Brain microvascular endothelial cell (primary cell): ENCODE data around the gene NGEF.
A peak's percentile ranks its signal among the peaks of the same experiment; 100 is the strongest.

Experiments used
- DNase-seq: peaks from one replicate; pipeline ENCODE4 v3.0.0-alpha.2; 2020
- H3K27ac ChIP-seq: fragments of 250-450 bp; sonication (Bioruptor Pico); 2 replicates; pipeline ENCODE4 v1.5.1; 2020; ENCODE audit warnings: mild to moderate bottlenecking, moderate library complexity
- H3K27me3 ChIP-seq: fragments of 250-450 bp; sonication (Bioruptor Pico); replicated peaks from 2 replicates; pipeline ENCODE4 v1.5.1; 2020; ENCODE audit warnings: mild to moderate bottlenecking
- H3K36me3 ChIP-seq: fragments of 250-450 bp; sonication (Bioruptor Pico); replicated peaks from 2 replicates; pipeline ENCODE4 v1.5.1; 2020; ENCODE audit warnings: mild to moderate bottlenecking
- H3K4me3 ChIP-seq: 2 replicates; pipeline ENCODE4 v1.5.1; 2011; ENCODE audit warnings: low read depth, mild to moderate bottlenecking, control low read depth, low read length, moderate library complexity
- in situ Hi-C: cut with HindIII; loops from 2 replicates; pipeline ENCODE4 v1.10.0; 2017; ENCODE audit warnings: low sequenced_read_pairs, low pct_ligation_motif_present
- TF ChIP-seq, protein P1 (sequence below): IDR thresholded peaks from 2 replicates; pipeline ENCODE4 v1.5.1; 2011; ENCODE audit warnings: low read depth, mild to moderate bottlenecking, moderate library complexity, low read length, control low read depth, inconsistent platforms; ENCODE audit errors: missing control alignments

Gene NGEF

DNA sequence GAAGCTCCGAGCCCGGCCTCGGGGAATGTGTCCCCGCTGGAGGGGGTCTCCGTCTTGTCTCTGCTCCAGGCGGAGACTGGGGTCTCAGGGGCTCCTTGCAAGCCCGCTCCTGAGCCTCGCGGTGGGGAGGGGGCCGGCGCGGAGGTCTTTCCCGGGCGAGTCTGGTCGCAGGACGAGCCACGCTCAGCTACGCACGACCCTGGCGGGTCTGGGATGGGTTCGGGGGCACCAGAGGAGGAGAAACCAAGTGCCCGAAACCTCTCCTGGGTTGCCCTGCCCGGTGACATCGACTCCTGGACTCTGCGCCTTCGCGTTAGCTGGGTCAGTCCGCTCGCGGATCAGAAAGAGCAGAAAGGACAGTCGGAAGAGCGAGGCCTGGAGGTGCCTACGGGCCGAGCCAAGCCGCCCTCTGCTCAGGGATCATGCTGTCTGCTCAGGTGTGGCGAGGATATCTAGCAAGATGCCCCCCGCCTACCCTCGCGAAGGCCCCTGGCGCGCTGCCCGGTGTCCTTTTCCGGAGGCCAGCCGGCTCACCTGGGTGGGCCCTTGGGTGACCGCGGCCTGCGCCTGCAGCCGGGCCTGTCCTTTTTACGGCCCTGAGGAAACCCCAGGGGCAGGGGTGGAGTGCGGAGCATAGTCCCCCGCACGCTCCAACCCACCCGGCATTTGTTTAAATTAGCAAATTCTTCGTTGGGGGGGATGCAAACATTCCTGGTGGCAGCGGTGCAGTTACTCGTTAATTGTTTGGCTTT lies 84.3 kb downstream of the NGEF start:
- TF ChIP-seq, protein P1, sequence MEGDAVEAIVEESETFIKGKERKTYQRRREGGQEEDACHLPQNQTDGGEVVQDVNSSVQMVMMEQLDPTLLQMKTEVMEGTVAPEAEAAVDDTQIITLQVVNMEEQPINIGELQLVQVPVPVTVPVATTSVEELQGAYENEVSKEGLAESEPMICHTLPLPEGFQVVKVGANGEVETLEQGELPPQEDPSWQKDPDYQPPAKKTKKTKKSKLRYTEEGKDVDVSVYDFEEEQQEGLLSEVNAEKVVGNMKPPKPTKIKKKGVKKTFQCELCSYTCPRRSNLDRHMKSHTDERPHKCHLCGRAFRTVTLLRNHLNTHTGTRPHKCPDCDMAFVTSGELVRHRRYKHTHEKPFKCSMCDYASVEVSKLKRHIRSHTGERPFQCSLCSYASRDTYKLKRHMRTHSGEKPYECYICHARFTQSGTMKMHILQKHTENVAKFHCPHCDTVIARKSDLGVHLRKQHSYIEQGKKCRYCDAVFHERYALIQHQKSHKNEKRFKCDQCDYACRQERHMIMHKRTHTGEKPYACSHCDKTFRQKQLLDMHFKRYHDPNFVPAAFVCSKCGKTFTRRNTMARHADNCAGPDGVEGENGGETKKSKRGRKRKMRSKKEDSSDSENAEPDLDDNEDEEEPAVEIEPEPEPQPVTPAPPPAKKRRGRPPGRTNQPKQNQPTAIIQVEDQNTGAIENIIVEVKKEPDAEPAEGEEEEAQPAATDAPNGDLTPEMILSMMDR = no peak
- Histone ChIP-seq H3K36me3 (no peaks in the 10 kb centered on the region), H3K4me3 (peak overlapping the region; percentile 15), H3K27me3 (peaks cover 53% of the 10 kb centered on the region), H3K27ac (no peak overlapping the region)
- in situ Hi-C loops = no loop called here
- DNase-seq = no peak

DNA sequence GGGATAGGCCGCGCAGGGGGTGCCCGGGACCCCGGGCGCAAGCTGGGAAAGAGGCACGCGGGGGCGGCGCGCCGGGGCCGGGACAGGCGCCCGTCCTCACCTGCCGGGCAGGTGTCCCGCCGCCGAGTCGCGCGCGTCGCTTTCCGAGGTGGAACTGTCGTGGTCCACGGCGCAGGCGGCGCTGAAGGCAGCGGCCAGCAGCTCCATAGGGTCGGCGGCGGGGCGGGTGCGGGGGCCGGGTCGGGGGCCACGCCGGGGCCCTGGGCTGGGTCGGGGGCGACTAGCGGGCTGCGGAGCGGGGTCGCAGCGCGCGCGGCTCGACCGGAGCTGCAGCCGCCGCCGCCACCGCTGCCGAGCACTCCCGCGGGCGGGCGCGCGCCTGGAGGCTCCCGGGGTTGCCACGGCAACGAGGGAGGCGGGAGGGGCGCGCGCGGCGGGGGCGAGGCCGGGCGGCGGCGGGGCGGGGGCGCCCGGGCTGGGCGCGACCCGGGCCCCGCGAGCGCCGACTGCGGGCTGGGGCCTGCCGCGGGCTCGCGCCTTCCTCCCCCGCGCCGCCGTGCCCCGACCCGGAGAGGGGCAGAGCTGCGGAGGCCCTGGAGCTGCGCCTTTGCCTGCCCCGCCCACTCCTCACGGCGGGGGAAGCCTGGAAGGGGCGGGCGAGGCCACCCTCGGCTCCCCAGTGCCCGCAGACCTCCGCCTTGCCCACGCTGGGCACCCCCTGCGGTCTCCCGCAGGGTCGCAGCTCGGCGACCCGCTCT lies 85.1 kb downstream of the NGEF start:
- H3K27me3 ChIP-seq = peaks cover 53% of the 10 kb centered on the region
- DNase-seq = no peak
- no peaks in the 10 kb centered on the region for H3K36me3 ChIP-seq
- TF ChIP-seq, protein P1 = no peak
- no peak overlapping the region for H3K27ac ChIP-seq
- peak overlapping the region; percentile 15 for H3K4me3 ChIP-seq
- in situ Hi-C loops = no loop called here

DNA sequence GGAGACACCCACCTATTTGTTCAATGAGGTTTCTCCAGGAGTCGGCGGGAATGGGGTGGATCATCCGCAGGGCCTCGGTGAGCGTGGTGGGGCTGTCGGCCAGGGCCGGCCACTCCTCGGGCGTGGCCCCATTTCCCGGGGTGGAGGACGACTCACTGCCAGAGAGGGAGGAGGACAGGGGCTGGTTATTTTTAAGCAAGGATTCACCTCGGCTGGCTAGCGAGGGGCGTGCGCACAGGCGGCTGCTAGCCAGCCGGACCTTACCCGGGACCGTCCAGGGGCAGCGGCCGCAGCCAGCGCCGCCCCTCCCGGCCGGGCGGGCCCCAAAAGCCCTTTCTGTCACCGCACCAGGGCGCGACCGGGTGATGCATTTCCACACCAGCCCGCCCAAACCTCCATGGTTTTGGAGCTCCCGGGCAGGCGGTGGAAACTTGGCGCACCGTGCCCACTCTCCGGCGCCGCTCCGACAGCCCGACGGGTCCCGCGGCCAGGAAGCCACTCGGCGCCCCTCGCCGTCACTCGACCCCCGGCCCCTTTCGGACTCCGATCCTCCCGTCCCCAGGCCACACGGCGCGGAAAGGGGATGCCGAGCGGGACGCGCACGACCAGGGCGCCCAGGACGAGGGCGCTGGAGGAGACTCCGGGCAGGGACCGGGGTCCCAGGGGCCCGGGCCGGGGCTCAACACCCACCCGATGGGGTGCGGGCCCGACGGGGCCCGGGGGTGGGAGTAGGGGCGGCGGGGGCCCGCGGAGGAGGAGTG lies 85.8 kb downstream of the NGEF start:
- peak overlapping the region; percentile 12 for H3K4me3 ChIP-seq
- H3K36me3 ChIP-seq = no peaks in the 10 kb centered on the region
- no peak for DNase-seq
- H3K27me3 ChIP-seq = peaks cover 53% of the 10 kb centered on the region
- H3K27ac ChIP-seq = no peak overlapping the region
- TF ChIP-seq, protein P1 = no peak
- in situ Hi-C loops = no loop called here

DNA sequence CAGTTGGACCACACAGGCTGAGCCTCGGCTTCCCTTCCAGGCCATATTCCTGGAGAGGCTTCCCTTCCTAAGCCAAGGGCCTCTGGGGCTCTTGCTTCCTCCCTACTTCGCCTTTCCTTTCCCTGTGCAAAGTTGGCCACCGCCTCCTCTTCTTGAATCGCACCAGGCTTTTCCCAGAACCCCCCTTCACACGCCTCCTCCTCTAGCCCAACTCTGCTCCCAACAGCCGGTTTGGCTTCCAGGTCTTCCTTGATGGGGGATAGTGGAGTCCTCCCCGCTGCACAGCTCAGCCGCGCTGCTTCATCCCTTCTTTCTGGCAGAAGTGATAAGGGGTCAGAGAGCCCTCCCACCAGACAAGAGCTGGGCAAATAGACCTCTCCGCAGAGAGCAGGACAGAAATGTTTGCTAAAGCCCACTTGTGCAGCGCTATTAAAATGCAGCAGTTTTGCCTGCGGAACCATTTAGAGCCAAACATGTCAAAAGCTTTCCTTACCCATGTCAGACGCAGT lies 86.6 kb downstream of the NGEF start:
- Histone ChIP-seq H3K4me3 (no peak overlapping the region), H3K36me3 (no peaks in the 10 kb centered on the region), H3K27me3 (peaks cover 53% of the 10 kb centered on the region), H3K27ac (no peak overlapping the region)
- no peak for DNase-seq
- in situ Hi-C loops = no loop called here
- TF ChIP-seq, protein P1 = no peak

DNA sequence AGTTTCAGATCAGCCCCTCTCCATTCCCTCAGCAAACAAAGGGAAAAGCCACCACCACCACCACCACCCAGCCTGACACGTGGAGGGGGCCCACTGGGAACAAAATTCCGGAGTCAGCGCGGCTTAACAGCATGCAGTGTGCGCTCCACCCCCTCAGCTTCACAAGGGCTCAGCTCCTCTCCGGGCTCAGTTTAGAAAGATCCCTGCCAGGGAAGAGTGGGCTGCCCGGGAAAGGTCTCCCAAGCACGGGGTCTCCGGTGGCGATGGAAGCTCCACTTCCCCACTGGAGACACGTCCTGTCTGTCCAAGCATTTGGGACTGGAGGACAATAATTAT lies 87.3 kb downstream of the NGEF start:
- peaks cover 52% of the 10 kb centered on the region for H3K27me3 ChIP-seq
- in situ Hi-C loops = no loop called here

More for the DNA sequence above, 87.3 kb downstream of the NGEF start:
- H3K27ac ChIP-seq = no peak overlapping the region
- TF ChIP-seq, protein P1 = no peak
- no peak overlapping the region for H3K4me3 ChIP-seq
- DNase-seq = no peak
- H3K36me3 ChIP-seq = no peaks in the 10 kb centered on the region
